Kidney tubule cell (primary cell): ENCODE results near the gene SMAGP.
"Not testable (repeated sequence)": the region's sequence is repeated elsewhere in the genome, so short reads cannot be mapped to it uniquely, and the experiment has no call there.

Experiments
- DNase-seq: peaks from one replicate; pipeline ENCODE4 v3.0.0-alpha.2; 2018; ENCODE audit warnings: low spot score

The SMAGP gene

DNA sequence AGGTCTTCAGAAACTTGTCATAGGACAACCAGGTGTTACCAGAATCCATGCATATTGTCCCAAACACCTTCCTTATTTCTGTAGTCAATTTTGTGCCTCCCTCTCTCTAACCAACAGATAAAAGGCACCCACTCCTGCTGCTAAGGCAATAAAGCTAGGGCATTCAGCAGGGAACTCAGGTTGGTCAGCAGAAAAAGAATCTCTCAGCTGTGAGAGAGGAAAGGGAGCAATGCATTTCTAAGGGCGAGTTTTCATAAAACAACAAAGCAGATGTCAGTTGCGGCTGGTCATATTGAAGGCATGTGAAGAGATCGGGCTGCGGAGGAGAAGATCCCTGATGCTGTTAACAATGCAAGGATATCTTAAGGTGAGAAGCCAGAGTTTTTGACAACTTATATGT lies 45.0 kb downstream of the SMAGP start:
- DNase-seq: no peak

DNA sequence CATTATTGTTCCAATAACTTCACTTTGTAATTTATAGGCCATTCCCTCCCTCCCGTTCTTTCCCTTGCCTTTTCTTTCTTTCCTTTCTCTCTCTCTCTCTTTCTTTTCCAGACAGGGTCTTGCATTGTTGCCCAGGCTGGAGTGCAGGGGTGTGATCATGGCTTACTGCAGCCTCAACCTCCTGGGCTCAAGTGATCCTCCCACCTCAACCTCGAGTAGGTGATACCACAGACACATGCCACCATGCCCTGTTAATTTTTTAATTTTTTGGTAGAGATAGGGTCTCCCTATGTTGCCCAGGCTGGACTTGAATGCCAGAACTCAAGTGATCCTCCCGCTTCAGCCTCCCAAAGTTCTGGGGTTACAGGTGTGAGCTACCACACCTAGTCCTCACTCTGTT lies 45.6 kb downstream of the SMAGP start:
- DNase-seq: no peak

- peak; percentile 63 for DNase-seq
These were observed 47.8 kb downstream of the SMAGP start for GRCh38 chr12:51222461-51222860.

- DNase-seq: not testable (repeated sequence)
These were observed 50.4 kb downstream of the SMAGP start for GRCh38 chr12:51219857-51220256.

GRCh38 chr12:51219322-51219721 lies 50.9 kb downstream of the SMAGP start:
- DNase-seq: no peak

DNA sequence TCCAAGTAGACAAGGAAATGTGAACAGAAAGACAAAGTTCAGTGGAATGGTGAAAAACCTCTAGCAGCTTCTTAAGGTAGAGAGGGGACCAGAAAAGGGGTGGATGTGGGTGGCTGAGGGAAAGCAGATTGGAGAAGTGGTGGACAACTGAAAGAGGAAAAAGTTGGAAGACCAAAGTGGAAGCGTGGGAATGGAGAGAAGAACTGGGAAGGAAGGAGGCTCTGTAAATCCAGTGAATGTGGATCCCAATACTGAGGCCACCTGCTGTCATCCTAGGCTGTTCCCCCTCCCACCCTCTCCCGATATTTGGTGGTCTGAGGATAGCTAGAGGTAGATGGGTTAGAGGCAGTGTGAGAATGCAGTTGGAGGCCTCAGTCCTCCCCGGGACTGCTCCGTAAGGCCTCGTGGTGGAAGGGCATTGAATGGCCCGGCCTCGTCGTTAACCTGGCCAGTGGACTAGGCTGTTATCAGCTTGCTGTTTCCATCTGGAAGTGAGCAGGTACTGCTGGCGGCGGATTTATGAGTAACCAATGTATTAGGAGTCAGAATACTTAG lies 51.5 kb downstream of the SMAGP start:
- peak; percentile 75 for DNase-seq

DNA sequence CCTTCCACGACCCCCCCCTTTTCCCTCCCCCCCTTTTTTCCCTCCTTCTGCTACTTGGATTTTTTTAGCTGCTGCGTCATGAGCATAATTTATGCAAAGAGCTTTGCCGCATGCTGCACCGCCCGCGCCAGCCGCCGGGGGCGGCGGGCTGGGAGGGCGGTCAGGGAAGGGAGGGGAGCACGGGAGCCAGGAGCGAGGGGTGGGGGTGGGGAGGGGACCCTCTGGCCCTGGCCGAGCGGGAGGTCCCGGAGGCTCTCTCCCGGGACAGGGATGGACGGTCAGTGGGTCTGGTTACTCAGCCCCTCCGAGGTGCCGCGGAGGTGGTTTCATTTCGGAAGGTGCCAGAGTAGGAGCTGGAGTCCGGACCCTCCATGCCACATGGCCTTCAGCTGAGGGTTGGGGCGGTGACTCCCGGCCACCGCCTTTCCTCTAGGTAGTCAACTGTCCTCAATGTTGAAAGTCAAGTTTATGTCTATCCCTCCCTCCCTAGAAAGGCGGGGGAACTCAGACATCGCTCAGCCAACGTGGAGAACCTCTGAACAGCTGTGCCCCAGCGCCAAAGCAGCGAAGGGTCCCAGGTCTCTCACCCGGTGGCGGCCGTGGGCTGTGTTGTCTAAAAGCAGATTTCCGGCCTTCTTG lies 52.1 kb downstream of the SMAGP start, which contains the start of gene POU6F1:
TSS of gene POU6F1 (minus strand) at position 95 of the 639 bp plus-strand sequence. CDS start 11,226 bp downstream, outside the sequence.
- DNase-seq: peak; percentile 89

DNA sequence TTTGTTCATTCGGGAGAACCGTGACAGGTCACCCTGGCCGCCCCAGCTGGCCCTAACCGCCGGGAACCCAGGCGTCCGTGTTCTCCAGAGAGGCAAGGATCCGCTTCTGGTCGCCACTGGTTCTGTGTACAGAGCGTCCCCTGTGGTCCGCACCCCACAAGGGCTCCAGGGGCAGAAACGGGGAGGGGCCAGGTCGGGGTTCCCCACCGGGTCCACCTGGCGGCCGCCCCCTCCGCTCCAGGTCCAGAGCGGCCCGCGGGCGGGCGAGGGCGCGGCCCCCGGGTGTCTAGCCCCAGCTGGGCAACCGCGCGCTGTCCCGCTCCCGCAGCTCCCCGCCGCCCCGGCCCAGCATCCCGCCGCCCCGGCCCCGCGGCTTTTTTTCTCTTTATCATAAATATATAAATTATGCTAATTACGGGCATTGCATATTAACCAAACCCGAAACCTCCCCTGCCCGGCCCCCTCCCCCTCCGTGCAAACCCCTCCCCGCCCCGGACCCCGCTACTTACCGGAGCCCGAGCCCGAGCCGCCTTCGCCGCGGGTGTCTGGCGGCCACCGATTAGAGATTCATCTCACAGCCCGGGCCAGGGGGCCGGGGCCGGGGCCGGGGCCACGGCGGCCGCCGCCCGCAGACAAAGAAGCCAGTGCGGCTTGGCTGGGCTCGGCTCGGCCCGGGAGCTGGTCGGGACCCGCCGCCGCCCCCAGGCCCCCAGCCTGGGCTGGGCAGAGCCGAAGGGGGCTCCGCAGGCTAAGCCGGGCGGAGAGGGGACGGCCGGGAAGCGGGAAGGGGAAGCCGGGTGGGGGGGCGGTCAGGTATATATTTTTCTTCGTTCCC lies 52.9 kb downstream of the SMAGP start:
- DNase-seq: peak; percentile 54

DNA sequence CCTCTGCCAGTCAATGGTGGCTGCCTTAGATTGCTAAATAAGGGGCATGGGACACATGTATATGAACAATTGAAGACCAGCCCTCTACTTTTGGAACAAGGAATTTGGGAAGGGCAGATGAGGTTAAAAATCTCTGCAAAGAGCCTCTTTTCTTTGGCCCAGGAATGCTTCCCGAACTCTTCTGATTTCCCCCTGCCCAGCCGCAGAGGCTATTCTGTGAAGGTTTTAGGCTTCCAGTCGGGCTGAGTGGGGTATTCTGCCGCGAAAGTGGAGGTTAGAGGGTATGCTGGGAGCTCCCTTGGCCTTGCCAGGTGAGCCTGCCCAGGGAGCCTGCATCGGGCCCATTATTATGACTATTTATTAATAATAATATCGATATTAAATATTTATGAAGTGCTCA lies 53.6 kb downstream of the SMAGP start:
- no peak for DNase-seq

DNA sequence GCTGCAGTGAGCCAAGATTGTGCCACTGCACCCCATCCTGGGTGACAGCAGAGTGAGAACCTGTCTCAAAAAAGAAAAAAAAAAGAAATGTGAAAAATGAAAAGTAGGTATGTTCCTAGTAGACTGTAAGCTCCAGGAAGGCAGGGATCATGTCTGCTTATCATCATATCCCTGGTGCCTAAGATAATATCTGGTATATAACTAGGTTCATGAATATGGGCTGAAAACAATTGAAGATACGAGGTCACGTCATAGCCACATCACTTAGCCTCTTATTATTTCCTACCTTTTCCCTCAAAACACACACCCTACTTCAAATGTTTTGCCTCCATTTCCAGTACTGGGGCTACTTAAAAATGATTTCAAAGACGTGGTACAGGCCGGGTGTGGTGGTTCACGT lies 55.3 kb downstream of the SMAGP start:
- no peak for DNase-seq

- no peak for DNase-seq
These were observed 59.4 kb downstream of the SMAGP start for GRCh38 chr12:51210690-51211395.

DNA sequence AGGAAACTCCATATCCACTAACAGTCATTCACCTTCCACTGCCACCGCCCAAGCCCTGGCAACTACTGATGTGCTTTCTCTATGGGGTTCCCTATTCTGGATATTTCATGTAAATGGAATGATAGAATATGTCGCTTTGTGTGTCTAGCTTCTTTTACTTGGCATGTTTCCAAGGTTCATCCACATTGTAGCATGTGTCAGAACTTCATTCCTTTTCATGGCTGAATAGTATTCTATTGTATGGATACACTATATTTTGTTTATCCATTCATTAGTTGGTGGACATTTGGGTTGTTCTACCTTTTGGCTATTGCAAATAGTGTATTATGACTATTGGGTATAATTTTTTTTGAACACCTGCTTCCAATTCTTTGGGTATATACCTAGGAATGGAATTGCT lies 61.0 kb downstream of the SMAGP start:
- DNase-seq: no peak

DNA sequence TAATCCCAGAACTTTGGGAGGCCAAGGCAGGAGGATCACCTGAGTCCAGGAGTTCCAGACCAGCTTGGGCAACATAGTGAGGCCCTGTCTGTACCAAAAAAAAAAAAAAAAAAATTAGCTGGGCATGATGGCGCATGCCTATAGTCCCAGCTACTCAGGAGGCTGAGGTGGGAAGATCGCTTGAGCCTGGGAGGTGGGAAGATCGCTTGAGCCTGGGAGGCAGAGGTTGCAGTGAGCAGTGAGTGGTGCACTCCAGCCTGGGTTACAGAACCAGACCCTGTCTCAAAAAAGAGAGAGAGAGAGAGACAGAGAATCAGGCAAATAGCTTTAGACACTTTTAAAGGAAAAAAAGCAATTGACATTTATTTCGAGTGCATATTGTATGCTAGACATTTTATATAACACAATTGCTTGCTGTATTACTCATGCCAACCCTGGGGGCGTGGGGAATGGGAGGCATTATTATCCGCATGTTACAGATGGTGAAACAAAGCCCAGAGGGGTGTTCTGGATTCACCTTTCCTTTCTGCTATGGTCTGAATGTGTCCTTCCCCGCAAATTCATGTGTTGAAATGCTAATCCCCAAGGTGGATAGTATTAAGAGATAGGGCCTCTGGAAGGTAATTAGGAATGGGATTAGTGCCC lies 62.1 kb downstream of the SMAGP start:
- DNase-seq: no peak

- DNase-seq: no peak
These were observed 64.9 kb downstream of the SMAGP start for GRCh38 chr12:51205350-51205749.

DNA sequence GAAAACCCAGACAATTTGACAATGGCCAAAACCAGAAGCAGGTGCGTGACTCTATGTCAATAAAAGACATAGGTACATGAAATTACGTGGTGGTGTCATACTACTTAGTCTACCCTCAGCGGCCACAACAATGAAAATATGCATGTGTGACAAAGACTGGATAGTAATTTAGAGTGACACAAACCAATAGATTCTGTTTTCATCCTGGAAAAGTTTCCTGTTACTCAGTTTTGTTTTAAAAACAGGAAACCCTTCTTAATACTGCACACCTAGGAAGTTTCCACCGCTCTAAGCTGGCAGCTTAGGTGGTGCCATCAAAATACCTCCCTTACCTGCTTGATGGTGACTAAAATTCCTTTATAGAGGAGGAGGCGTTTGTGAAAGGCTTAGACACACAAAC lies 67.5 kb downstream of the SMAGP start:
- no peak for DNase-seq

- DNase-seq: no peak
These were observed 69.4 kb downstream of the SMAGP start for GRCh38 chr12:51200806-51201205.

GRCh38 chr12:51200156-51200555 lies 70.1 kb downstream of the SMAGP start:
- no peak for DNase-seq

- no peak for DNase-seq
These were observed 70.8 kb downstream of the SMAGP start for GRCh38 chr12:51199366-51199945.

- no peak for DNase-seq
These were observed 71.4 kb downstream of the SMAGP start for GRCh38 chr12:51198568-51199365.

GRCh38 chr12:51197736-51198567 lies 72.3 kb downstream of the SMAGP start:
- no peak for DNase-seq
